ENCODE measurements around the gene C1QL1.

GRCh38 chr17:44918006-44918405 is 50.1 kb downstream of the C1QL1 start:
- no peak for TF ChIP-seq CTCF (IDR thresholded peaks at IDR 0.05; ENCODE audit: low read length)
- TF ChIP-seq EZH2 (optimal IDR thresholded peaks at IDR 0.05; ENCODE audit: low read depth, low read length), result no peak
